K562 (cell line): ENCODE data around the gene SLC2A8. TPM values are rescaled to one million over a fixed set of nuclear protein-coding genes. Genes with fewer than 3 reads are reported as not detected.

Experiments
- ARHGAP35 ChIP-seq: fragments of 450-650 bp; IDR thresholded peaks from 2 replicates; pipeline ENCODE4 v1.6.1; 2018; ENCODE audit not compliant: partially characterized antibody
- ARID2 ChIP-seq: fragments of 450-650 bp; IDR thresholded peaks from 2 replicates; pipeline ENCODE4 v1.6.1; 2017; ENCODE audit warnings: antibody characterized with exemption, mild to moderate bottlenecking
- ELF1 ChIP-seq: fragments of 200-800 bp; sonication (Bioruptor generic); IDR thresholded peaks from 2 replicates; pipeline ENCODE4 v1.6.1; 2016; ENCODE audit warnings: missing genetic modification characterization, missing compliant biosample characterization
- FOXP1 ChIP-seq: sonication (generic); formaldehyde crosslinking; IDR thresholded peaks from 2 replicates; pipeline ENCODE4 v1.8.0; 2022; ENCODE audit warnings: mild to moderate bottlenecking, missing genetic modification reagents
- KDM5B ChIP-seq: fragments of 200-600 bp; sonication (generic); IDR thresholded peaks from 2 replicates; pipeline ENCODE4 v1.6.1; 2012; ENCODE audit warnings: low read depth, mild to moderate bottlenecking, moderate library complexity, low read length, control low read depth, inconsistent platforms; ENCODE audit not compliant: insufficient replicate concordance
- PCBP2 ChIP-seq: fragments of 200-400 bp; formaldehyde crosslinking; IDR thresholded peaks from 2 replicates; pipeline ENCODE4 v1.6.1; 2018; ENCODE audit warnings: low read length, low read depth, mild to moderate bottlenecking, moderate library complexity; ENCODE audit not compliant: poor library complexity, severe bottlenecking
- POLR2B ChIP-seq: fragments of 450-650 bp; IDR thresholded peaks from 2 replicates; pipeline ENCODE4 v1.6.1; 2018; ENCODE audit warnings: low read depth; ENCODE audit not compliant: partially characterized antibody
- SNRNP70 ChIP-seq: fragments of 200-400 bp; formaldehyde crosslinking; optimal IDR thresholded peaks from 2 replicates; pipeline ENCODE3; 2017; ENCODE audit warnings: low read depth, low read length
- SREBF2 ChIP-seq: sonication (generic); formaldehyde crosslinking; IDR thresholded peaks from 2 replicates; pipeline ENCODE4 v1.4.0; 2020; ENCODE audit warnings: mild to moderate bottlenecking, missing genetic modification reagents
- TAF15 ChIP-seq: fragments of 200-400 bp; formaldehyde crosslinking; IDR thresholded peaks from 2 replicates; pipeline ENCODE4 v1.6.1; 2017; ENCODE audit warnings: mild to moderate bottlenecking, low read depth, low read length, moderate library complexity
- TCF3 ChIP-seq: sonication (generic); formaldehyde crosslinking; IDR thresholded peaks from 2 replicates; pipeline ENCODE4 v1.4.0; 2020; ENCODE audit warnings: mild to moderate bottlenecking, missing genetic modification reagents
- ZNF431 ChIP-seq: sonication (generic); formaldehyde crosslinking; IDR thresholded peaks from 2 replicates; pipeline ENCODE4 v1.8.0; 2022; ENCODE audit warnings: mild to moderate bottlenecking, missing genetic modification reagents
- polyA plus RNA-seq, 8 experiments: library from polyadenylated mRNA; depleted of rRNA in 4 of 8; stranded (reverse) in 5 of 8; unstranded in 3 of 8; fragments of >200 nt; fragmentation: Nextera tagmentation in 2 of 8; fragmentation: Illumina TruSeq in 1 of 8; extraction: Ambion mirVana in 2 of 8; extraction: Trizol in 1 of 8; gene quantifications; 2 replicates each; pipeline versions ENCODE4 v1.2.1 to v1.2.3, GENCODE V29; 2011 to 2014; ENCODE audit warnings: inconsistent platforms in 1 of 8, missing spikeins in 1 of 8
- total RNA-seq, 7 experiments: library from RNA; depleted of rRNA in 6 of 7; stranded (reverse); fragments of >200 nt in 6 of 7; fragmentation: Illumina TruSeq in 2 of 7; extraction: Trizol in 2 of 7; gene quantifications; 2 replicates each; pipeline versions ENCODE4 v1.2.1 to v1.2.3, GENCODE V29; 2011 to 2021; ENCODE audit warnings: low replicate concordance in 1 of 7
- TF ChIP-seq, protein P1 (sequence below): fragments of 150-350 bp; IDR thresholded peaks from 2 replicates; pipeline ENCODE4 v1.6.1; 2014; ENCODE audit warnings: low read depth, mild to moderate bottlenecking, low read length, borderline replicate concordance
- TF ChIP-seq, protein P2 (sequence below), 2 experiments: fragments of 450-650 bp in 1 of 2; sonication (generic) in 1 of 2; formaldehyde crosslinking; conservative IDR thresholded peaks; 2 replicates each; pipeline versions ENCODE4 v1.4.0 to v1.8.1; 2020 to 2022; ENCODE audit warnings: mild to moderate bottlenecking in 1 of 2, missing genetic modification reagents in 1 of 2
- TF ChIP-seq, protein P3 (sequence below), 2 experiments: fragments of 250-450 bp in 1 of 2; fragments of 450-650 bp in 1 of 2; sonication (Bioruptor Pico) in 1 of 2; IDR thresholded peaks; 2 replicates each; pipeline versions ENCODE4 v1.6.1 to v1.8.0; 2016 to 2021; ENCODE audit warnings: mild to moderate bottlenecking in 2 of 2, moderate library complexity in 2 of 2, missing compliant biosample characterization in 1 of 2, missing genetic modification characterization in 1 of 2
- TF ChIP-seq, protein P4 (sequence below): fragments of 250-450 bp; sonication (Bioruptor Pico); IDR thresholded peaks from 2 replicates; pipeline ENCODE4 v1.4.0; 2020; ENCODE audit warnings: borderline replicate concordance
- TF ChIP-seq, protein P5 (sequence below): sonication (generic); formaldehyde crosslinking; IDR thresholded peaks from 2 replicates; pipeline ENCODE4 v1.8.0; 2022; ENCODE audit warnings: mild to moderate bottlenecking, missing genetic modification reagents, borderline replicate concordance

SLC2A8 gene
- total and polyA plus RNA-seq, 9 of the 15 experiments (the other 6 are each of a cell fraction or from before 2014, with no cell fraction given), result 0.13 to 12.9 (median 5.2) TPM

DNA sequence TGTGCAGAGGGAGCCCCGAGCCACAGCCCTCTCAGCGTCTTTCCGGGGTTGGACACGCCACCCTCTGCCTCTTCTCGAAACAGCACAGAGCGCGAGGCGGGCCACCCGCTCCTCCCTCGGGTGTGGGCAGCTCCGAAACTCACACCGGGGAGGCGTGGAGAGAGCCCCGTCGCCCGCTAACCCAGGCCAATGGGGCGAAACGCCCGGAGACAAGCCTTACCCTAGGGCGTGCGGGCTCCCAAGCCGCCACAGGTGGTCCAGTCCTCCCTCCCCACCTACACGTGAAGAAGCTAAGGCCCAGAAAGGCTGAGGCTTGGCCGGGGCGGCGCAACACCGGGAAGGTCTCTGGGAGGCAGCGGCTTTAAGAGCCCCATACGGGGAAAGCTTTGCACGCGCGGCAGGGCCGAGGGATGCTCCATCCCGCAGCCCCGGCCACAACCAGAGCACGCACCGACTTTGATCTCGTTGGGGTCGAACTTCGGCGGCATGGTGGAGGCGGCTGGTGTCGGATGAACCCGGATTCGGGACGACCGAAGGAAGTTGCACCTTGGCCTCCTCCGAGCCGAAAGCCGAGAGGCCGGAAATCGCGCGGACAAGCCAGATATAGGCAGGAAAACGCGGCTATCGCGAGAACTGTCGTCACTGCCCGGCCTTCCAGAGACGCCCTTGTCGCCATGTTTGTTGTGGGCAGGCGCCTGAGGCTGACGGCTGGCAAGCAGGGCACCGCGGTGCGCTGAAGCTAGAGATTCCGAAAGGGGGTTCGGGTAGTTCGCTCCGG lies 54.0 kb downstream of the SLC2A8 start, which contains the start of the genes LRSAM1 and RPL12 (continued):
- no peak for TF ChIP-seq TAF15
- peak; percentile 89 for TF ChIP-seq ELF1 (tag)
- TF ChIP-seq, protein P1, sequence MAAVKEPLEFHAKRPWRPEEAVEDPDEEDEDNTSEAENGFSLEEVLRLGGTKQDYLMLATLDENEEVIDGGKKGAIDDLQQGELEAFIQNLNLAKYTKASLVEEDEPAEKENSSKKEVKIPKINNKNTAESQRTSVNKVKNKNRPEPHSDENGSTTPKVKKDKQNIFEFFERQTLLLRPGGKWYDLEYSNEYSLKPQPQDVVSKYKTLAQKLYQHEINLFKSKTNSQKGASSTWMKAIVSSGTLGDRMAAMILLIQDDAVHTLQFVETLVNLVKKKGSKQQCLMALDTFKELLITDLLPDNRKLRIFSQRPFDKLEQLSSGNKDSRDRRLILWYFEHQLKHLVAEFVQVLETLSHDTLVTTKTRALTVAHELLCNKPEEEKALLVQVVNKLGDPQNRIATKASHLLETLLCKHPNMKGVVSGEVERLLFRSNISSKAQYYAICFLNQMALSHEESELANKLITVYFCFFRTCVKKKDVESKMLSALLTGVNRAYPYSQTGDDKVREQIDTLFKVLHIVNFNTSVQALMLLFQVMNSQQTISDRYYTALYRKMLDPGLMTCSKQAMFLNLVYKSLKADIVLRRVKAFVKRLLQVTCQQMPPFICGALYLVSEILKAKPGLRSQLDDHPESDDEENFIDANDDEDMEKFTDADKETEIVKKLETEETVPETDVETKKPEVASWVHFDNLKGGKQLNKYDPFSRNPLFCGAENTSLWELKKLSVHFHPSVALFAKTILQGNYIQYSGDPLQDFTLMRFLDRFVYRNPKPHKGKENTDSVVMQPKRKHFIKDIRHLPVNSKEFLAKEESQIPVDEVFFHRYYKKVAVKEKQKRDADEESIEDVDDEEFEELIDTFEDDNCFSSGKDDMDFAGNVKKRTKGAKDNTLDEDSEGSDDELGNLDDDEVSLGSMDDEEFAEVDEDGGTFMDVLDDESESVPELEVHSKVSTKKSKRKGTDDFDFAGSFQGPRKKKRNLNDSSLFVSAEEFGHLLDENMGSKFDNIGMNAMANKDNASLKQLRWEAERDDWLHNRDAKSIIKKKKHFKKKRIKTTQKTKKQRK, result no peak
- TF ChIP-seq KDM5B, result peak; percentile 100
- peak; percentile 72 for TF ChIP-seq SNRNP70
- peak; percentile 35; the same call in 1 of the 2 replicates for TF ChIP-seq TCF3 (CRISPR knock-in tag)
- TF ChIP-seq, protein P2, sequence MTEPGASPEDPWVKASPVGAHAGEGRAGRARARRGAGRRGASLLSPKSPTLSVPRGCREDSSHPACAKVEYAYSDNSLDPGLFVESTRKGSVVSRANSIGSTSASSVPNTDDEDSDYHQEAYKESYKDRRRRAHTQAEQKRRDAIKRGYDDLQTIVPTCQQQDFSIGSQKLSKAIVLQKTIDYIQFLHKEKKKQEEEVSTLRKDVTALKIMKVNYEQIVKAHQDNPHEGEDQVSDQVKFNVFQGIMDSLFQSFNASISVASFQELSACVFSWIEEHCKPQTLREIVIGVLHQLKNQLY (CRISPR knock-in tag; conservative IDR thresholded peaks at IDR 0.05), result 0 out of 4 replicates have a peak, but pooled peaks have one; percentile 28 to 51
- TF ChIP-seq FOXP1 (CRISPR knock-in tag), result peak; percentile 89; the same call in 1 of the 2 replicates
- TF ChIP-seq ARID2, result 0 out of 2 replicates have a peak, but pooled peaks have one; percentile 6
- TF ChIP-seq, protein P3, sequence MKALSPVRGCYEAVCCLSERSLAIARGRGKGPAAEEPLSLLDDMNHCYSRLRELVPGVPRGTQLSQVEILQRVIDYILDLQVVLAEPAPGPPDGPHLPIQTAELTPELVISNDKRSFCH (CRISPR knock-in tag; IDR thresholded peaks at IDR 0.05), result no peak
- TF ChIP-seq, protein P3 (tag; IDR thresholded peaks at IDR 0.05), result peak; percentile 73; the same call in 1 of the 2 replicates
- peak; percentile 100 for TF ChIP-seq POLR2B
- TF ChIP-seq, protein P4, sequence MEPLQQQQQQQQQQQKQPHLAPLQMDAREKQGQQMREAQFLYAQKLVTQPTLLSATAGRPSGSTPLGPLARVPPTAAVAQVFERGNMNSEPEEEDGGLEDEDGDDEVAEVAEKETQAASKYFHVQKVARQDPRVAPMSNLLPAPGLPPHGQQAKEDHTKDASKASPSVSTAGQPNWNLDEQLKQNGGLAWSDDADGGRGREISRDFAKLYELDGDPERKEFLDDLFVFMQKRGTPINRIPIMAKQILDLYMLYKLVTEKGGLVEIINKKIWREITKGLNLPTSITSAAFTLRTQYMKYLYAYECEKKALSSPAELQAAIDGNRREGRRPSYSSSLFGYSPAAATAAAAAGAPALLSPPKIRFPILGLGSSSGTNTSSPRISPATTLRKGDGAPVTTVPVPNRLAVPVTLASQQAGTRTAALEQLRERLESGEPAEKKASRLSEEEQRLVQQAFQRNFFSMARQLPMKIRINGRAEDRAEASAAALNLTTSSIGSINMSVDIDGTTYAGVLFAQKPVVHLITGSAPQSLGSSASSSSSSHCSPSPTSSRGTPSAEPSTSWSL (CRISPR knock-in tag), result no peak
- TF ChIP-seq SREBF2 (CRISPR knock-in tag), result peak; percentile 90; the same call in 1 of the 2 replicates
- TF ChIP-seq, protein P5, sequence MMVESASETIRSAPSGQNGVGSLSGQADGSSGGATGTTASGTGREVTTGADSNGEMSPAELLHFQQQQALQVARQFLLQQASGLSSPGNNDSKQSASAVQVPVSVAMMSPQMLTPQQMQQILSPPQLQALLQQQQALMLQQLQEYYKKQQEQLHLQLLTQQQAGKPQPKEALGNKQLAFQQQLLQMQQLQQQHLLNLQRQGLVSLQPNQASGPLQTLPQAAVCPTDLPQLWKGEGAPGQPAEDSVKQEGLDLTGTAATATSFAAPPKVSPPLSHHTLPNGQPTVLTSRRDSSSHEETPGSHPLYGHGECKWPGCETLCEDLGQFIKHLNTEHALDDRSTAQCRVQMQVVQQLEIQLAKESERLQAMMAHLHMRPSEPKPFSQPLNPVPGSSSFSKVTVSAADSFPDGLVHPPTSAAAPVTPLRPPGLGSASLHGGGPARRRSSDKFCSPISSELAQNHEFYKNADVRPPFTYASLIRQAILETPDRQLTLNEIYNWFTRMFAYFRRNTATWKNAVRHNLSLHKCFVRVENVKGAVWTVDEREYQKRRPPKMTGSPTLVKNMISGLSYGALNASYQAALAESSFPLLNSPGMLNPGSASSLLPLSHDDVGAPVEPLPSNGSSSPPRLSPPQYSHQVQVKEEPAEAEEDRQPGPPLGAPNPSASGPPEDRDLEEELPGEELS (CRISPR knock-in tag), result peak; percentile 75
- peak; percentile 79 for TF ChIP-seq ZNF431 (CRISPR knock-in tag)
- peak; percentile 99 for TF ChIP-seq ARHGAP35
- no peak for TF ChIP-seq PCBP2
